GM18951 (cell line): ENCODE data around the gene EPSTI1.

Experiments used
- POLR2A ChIP-seq: IDR thresholded peaks from 4 replicates; pipeline ENCODE4 v1.6.1; 2011; ENCODE audit warnings: mild to moderate bottlenecking; ENCODE audit not compliant: insufficient read length, insufficient read depth; ENCODE audit errors: extremely low read depth
- in situ Hi-C: fragments of 300-500 bp; cut with MboI; formaldehyde crosslinking; loops from one replicate; pipeline ENCODE4 v1.12.0; 2022; ENCODE audit warnings: low sequenced_read_pairs, mixed read lengths, inconsistent platforms; ENCODE audit not compliant: unreplicated experiment

Gene EPSTI1

DNA sequence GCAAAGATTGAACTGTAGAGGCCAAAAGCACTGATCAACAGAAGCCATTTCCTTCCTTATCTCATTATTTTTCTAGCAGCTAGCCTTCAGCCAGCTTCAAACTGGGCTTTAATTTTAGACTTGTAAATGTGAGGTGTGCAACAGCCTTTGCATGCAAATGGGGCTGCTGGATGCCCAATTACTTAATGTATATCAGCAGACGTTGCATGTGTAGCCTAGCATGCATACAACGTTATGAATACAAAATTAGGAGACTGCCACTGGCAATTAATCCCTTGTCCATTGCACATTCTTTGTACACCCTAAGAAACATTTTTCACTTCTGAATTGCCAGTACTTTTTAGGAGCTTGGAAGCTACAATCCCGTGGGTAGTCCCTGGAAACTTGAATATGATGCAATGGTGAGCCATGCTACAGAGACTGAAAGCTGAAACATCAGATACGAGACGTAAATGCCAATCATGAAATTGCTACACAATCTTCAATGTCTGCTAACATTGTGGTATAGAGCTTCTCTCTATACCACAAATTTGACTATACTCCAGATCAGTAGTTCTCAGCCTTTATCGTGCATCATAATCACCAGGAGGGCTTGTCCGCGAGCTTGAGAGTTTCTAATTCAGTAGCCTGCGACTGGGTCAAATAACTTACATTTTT lies 20.2 kb downstream of the EPSTI1 start:
- in situ Hi-C loops: loop anchor here (25.0 kb wide), 1 partner anchor 840 kb away; no protein-coding TSS in a partner anchor

DNA sequence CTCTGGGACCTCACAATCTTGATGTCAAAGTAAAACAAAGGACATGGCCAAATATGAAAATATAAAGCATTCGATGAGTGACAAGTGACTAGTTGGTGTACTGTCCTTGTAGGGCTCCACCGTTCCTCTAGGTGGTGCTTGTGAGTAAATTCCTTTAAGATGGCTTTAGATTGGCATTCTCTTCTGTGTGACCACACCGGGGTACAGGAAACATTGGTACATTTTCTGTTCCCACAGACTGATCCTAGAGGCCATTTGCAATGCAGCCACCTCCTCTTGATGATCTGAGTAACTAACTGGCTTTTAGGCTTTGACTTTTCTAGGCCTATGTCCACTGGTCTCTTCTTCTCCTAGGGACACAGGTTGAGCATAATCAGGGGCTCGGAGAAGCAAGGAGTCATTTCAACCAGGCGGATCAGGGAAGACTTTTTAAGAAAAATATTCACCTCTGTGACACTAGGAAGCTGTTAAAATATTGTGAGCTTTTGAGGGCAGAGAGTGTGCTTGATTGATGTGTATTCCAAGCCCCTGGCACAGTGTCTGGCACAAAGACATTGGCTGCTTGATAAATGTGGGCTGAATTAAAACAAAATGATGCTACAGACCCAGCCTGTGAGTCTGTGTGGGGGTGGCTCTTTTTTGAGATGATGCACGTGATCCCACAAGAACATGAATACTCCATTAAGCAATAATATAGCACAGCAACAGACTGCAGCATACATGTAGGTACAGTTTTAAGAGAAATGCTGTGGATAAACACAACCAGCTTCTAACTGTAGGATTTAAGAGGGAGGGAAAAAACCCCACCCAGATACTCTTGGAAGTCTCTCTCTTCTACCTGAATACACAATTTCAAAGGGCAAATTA lies 21.0 kb downstream of the EPSTI1 start:
- TF ChIP-seq POLR2A: no peak
- in situ Hi-C loops: loop anchor here (25.0 kb wide), 1 partner anchor 841 kb away; no protein-coding TSS in a partner anchor

More for the DNA sequence above, 20.2 kb downstream of the EPSTI1 start:
- TF ChIP-seq POLR2A: no peak

DNA sequence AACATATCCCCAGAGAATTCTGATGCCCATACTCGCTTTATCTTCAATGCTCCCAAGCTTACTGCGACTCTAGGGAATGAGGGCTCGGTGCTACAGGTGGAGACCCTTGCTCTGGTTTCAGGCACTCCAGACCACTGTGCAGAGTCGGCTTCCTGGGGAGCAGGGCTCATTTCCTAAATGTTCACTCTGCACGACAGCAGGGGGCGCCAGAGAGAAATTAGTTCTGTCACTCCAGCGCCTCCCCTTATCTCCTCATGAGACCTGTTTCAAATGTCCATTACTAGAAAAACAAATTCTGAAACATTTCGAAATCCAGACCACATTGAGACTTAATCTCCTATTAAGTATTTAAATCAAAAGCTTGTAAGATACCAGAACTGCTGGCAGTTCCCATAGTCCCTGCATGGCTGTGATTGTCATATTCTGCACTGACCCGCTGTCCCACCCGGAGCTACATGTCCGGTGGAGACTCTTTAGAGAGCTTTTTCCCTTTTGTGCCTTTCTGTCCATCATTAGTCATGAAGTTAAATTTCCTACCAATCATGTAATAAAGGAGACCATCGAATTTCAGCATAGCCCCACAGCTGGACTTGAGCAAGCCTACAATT lies 22.4 kb downstream of the EPSTI1 start:
- no peak for TF ChIP-seq POLR2A
- in situ Hi-C loops: loop anchor here (25.0 kb wide), 1 partner anchor 843 kb away; no protein-coding TSS in a partner anchor

DNA sequence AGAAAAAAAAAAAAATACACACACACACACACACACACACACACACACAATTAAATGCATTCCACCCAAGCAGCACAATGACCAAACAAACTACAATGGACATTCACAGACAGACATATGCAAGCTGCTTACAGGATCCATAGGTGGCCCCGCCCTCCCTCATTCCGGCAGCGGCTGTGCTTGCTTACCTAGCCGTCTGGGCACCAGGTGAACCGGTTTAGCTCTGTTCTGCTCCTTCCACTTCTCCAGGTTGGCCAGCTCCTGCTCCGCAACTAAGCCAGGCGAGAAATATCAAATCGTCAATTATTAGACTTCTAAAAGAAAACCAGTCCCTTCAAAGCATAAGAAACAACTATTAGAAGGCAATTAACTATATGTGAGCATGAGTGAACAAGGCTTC lies 23.1 kb downstream of the EPSTI1 start:
- no peak for TF ChIP-seq POLR2A
- in situ Hi-C loops: loop anchor here (25.0 kb wide), 1 partner anchor 843 kb away; no protein-coding TSS in a partner anchor

DNA sequence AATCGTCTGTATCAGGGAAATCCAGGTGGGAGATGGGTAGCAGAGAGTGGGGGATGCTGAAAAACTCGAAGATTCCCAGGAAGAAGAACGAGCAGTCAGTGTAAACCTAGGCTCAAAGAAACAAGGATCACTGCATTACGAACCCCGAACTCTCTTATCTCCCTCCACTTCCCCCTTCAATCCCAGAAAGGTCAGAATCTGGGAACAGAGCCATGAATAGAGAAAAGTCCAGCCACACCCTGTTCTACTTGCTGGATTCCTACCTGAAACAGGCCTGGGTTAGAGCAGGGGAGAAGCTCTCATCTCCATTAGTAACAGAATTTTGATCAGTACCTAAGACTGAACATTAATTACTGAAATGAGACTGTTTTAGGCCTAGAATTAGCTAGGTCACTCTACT lies 24.4 kb downstream of the EPSTI1 start:
- TF ChIP-seq POLR2A: no peak
- in situ Hi-C loops: loop anchor here (25.0 kb wide), 1 partner anchor 845 kb away; no protein-coding TSS in a partner anchor

DNA sequence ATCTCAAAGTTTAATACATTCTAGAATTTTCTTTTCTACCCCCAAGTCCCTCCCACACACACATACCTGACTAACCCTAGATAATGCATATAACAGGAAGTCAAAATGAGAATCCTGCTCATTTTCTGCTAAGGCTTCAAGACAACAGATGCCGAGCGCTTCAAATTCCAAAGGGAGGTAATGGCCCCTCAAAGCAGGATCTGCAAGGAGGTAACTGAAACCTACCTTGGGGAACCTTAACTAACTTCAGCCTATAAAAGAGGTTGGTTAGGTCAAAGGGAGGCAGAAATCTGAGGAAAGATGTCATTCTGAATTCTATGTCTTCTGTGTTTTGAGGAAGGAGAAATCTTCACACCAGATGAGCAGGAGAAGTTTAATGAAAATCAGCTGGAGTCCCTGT lies 26.8 kb downstream of the EPSTI1 start:
- in situ Hi-C loops: loop anchor here (25.0 kb wide), 1 partner anchor 847 kb away; no protein-coding TSS in a partner anchor
- TF ChIP-seq POLR2A: no peak

DNA sequence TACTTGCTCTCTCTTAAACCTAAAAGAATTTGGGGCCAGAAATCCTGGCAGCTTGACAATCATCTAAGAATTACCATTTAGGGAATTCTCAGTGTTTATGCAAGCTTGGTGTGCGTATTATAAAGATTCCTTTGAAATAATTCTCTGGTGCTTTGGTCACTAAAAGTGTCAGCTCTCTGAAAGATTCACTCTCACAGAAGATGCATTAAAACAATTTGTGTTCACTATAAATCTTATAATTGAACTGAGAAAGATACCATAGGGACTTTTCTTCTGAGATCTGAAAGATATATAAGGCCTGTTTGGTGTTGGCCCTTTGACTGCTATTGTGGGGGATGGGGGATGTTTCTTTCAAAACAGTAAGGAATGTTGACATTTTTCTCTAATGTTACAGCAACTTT lies 27.3 kb downstream of the EPSTI1 start:
- in situ Hi-C loops: loop anchor here (25.0 kb wide), 1 partner anchor 848 kb away; no protein-coding TSS in a partner anchor
- TF ChIP-seq POLR2A: no peak

DNA sequence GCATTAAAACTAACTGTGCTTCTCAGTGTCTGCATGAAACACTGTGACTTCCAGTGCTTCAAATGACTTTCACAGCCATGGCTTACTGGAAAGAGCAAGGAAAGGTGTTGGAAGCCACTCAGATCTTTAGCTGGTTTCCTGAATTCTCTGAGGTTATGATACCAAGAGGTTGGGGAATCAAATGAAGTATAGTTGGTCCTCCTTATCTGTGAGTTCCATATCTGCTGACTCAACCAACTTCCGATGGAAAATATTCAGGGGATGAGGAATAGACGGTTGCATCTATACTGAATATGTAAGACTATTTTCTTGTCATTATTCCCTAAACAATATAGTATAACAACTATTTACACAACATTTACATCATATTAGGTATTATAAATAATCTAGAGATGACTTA lies 32.4 kb downstream of the EPSTI1 start:
- in situ Hi-C loops: loop anchor here (25.0 kb wide), 1 partner anchor 853 kb away; no protein-coding TSS in a partner anchor
- no peak for TF ChIP-seq POLR2A

DNA sequence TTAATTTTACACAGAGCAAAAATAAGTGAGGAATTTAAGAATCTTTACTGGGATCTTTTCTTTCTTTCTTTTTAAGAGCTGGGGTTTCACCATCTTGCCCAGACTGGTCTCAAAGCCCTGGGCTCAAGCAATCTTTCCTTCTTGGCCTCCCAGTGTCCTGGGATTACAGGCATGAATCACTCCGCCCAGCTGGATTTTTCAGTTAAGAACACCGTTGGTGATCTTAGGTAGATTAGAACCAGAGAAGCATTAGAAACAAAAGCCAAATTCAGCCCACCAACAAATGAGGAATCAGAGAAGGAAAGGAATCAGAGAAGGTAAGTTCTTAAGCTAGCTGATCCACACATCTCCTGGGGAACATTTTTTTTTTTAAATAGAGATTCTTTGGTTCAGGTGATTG lies 34.2 kb downstream of the EPSTI1 start:
- no peak for TF ChIP-seq POLR2A
- in situ Hi-C loops: loop anchor here (25.0 kb wide), 1 partner anchor 854 kb away; no protein-coding TSS in a partner anchor

DNA sequence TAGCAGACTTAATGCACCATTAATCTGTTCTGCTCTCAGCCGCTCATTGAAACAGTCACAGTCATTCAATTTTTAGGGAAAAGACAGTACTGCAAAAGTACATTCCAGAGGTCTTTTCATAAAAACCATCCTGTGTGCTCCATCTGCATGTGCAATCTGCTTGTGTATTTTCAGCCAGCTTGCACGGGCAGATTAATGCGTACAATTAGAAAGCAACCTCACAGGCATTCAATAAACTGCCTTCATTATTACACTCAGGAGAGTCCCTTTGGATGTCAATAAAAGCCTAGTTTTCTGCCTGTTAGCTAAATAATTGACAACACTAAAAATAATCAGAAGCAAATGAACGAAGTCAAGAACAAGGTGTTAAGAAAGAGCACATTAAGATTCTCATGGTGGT lies 41.9 kb downstream of the EPSTI1 start:
- in situ Hi-C loops: loop anchor here (25.0 kb wide), 1 partner anchor 862 kb away; no protein-coding TSS in a partner anchor
- no peak for TF ChIP-seq POLR2A

DNA sequence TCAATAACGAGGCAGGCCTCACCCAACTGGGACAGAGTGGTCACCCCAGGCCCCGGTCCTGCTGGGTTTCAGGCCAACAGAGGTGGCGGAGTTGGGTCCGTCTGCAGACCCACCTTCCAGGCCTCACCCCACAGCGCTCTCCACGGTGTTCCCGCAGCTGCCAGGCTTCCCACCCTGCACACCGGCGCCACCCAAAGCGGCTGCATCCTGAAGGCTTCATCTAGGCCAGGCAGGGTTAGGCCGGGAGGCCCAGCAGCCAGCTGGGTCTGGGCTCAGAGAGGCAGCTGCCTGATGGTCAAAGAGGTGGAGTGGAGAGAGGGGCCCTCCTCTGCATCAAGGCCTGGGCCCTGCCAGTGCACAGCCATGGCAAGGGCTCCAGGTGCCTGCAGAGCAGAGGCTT lies 44.1 kb downstream of the EPSTI1 start:
- TF ChIP-seq POLR2A: no peak
- in situ Hi-C loops: no loop called here

DNA sequence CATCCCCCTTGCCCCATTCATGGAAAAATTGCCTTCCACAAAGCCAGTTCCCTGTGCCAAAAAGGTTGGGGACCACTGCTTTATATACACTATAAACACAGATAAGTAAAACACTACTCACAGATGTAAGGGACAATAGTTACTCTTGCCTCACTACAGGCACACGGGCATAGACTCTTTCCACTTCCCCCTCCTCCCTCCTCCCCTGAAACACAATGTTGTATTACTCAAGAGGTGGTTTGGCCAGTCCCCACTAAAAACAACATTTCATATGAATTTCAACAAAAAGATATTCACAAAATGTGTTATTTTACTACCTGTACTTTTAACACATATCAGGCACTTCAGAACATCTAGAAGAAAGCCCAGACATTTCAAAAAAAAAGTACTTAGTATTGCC lies 45.1 kb downstream of the EPSTI1 start:
- in situ Hi-C loops: no loop called here
- no peak for TF ChIP-seq POLR2A
